ENCODE data around the gene GPC2. TPM values are rescaled to one million over a fixed set of nuclear protein-coding genes. Genes with fewer than 3 reads are reported as not detected.
"Not testable (repeated sequence)": the region's sequence is repeated elsewhere in the genome, so short reads cannot be mapped to it uniquely, and the experiment has no call there.

GPC2 gene
- total RNA-seq, 1 donor, result 2.3 TPM

- no peaks in the 10 kb centered on the region for H3K27me3 ChIP-seq (ENCODE audit: insufficient read depth, low read length)
- no peaks in the 10 kb centered on the region for H3K9me3 ChIP-seq (ENCODE audit: low read depth, low read length)
- H3K4me3 ChIP-seq (ENCODE audit: low read length), result no peak overlapping the region
- peaks cover 1% of the 10 kb centered on the region for H3K4me1 ChIP-seq (ENCODE audit: insufficient read depth, low read length)
Measured at GRCh38 chr7:100185726-100186125, 8.5 kb upstream of the GPC2 start.

DNA sequence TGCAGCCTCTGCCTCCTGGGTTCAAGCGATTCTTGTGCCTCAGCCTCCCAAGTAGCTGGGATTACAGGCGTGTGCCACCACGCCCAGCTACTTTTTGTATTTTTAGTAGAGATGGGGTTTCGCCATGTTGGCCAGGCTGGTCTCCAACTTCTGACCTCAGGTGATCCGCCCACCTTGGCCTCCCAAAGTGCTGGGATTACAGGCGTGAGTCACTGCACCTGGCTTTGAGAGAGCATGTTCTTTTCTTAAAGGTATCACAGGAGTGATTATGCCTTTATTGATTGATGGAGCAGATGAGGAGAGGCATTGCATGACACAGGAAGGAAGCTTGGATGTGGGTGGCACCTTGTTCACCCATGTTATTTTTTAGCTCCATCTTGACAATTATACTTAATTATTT lies 5.9 kb upstream of the GPC2 start:
- not testable (repeated sequence) for H3K27me3 ChIP-seq (ENCODE audit: insufficient read depth, low read length); H3K4me3 ChIP-seq (ENCODE audit: low read length); H3K9me3 ChIP-seq (ENCODE audit: low read depth, low read length)
- H3K4me1 ChIP-seq (ENCODE audit: insufficient read depth, low read length), result peaks cover 11% of the 10 kb centered on the region

GRCh38 chr7:100182616-100183015 lies 5.4 kb upstream of the GPC2 start:
- peaks cover 16% of the 10 kb centered on the region for H3K4me1 ChIP-seq (ENCODE audit: insufficient read depth, low read length)
- not testable (repeated sequence) for H3K27me3 ChIP-seq (ENCODE audit: insufficient read depth, low read length); H3K9me3 ChIP-seq (ENCODE audit: low read depth, low read length); H3K4me3 ChIP-seq (ENCODE audit: low read length)

- not testable (repeated sequence) for H3K27me3 ChIP-seq (ENCODE audit: insufficient read depth, low read length); H3K4me3 ChIP-seq (ENCODE audit: low read length); H3K9me3 ChIP-seq (ENCODE audit: low read depth, low read length)
- peaks cover 22% of the 10 kb centered on the region for H3K4me1 ChIP-seq (ENCODE audit: insufficient read depth, low read length)
Measured at GRCh38 chr7:100180084-100180483, 2.9 kb upstream of the GPC2 start.

- H3K4me3 ChIP-seq (ENCODE audit: low read length), result peak overlapping the region; percentile 53
- H3K4me1 ChIP-seq (ENCODE audit: insufficient read depth, low read length), result peaks cover 27% of the 10 kb centered on the region
- H3K9me3 ChIP-seq (ENCODE audit: low read depth, low read length), result no peaks in the 10 kb centered on the region
- peaks cover 5% of the 10 kb centered on the region for H3K27me3 ChIP-seq (ENCODE audit: insufficient read depth, low read length)
Measured at GRCh38 chr7:100176096-100177044, 811 bp downstream of the GPC2 start.

- peaks cover 30% of the 10 kb centered on the region for H3K4me1 ChIP-seq (ENCODE audit: insufficient read depth, low read length)
Measured at GRCh38 chr7:100175296-100175935, 1.8 kb downstream of the GPC2 start.

GRCh38 chr7:100174582-100174981 lies 2.6 kb downstream of the GPC2 start:
- Histone ChIP-seq H3K9me3 (ENCODE audit: low read depth, low read length) (no peaks in the 10 kb centered on the region), H3K4me3 (ENCODE audit: low read length) (no peak overlapping the region), H3K4me1 (ENCODE audit: insufficient read depth, low read length) (peaks cover 29% of the 10 kb centered on the region), H3K27me3 (ENCODE audit: insufficient read depth, low read length) (peaks cover 15% of the 10 kb centered on the region)

More at GRCh38 chr7:100175296-100175935, 1.8 kb downstream of the GPC2 start:
- peaks cover 12% of the 10 kb centered on the region for H3K27me3 ChIP-seq (ENCODE audit: insufficient read depth, low read length)
- H3K9me3 ChIP-seq (ENCODE audit: low read depth, low read length), result no peaks in the 10 kb centered on the region
- no peak overlapping the region for H3K4me3 ChIP-seq (ENCODE audit: low read length)

DNA sequence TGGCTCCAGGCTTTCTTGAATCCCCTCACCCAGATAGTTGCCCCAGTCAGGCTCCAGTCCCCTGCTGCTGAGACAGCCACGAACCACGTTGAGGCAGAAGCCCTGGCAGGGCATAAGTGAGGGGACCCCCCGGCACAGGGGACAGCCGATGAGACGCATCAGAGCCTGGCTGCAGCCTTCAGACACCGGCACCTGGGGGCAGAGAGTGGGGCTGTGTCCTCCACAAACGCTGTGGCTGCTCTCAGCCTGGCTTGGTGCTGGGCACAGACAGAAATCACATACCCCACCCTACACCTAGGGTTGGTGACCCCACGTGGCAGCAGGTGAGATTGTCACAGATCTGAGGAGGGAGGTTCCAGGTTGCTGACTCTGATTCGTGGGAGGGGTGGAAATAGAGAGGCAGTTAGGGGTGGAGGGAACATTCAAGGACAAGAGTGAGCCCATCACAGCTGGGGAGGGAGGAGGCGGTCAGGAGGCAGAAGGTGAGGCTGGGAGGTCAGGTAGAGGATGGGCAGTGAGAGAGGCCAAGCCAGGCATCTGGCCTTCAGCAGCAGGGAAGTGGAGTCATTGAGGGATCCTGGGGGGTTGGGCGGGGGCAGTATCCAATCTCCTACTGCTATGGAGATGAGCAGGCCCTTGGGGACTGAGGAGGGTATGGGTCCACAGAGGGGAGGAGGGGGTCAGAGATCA lies 3.2 kb downstream of the GPC2 start:
- Histone ChIP-seq H3K4me1 (ENCODE audit: insufficient read depth, low read length) (peaks cover 35% of the 10 kb centered on the region), H3K9me3 (ENCODE audit: low read depth, low read length) (no peaks in the 10 kb centered on the region), H3K27me3 (ENCODE audit: insufficient read depth, low read length) (peaks cover 15% of the 10 kb centered on the region), H3K4me3 (ENCODE audit: low read length) (no peak overlapping the region)

GRCh38 chr7:100171840-100172239 lies 5.3 kb downstream of the GPC2 start:
- Histone ChIP-seq H3K4me1 (ENCODE audit: insufficient read depth, low read length) (peaks cover 42% of the 10 kb centered on the region), H3K4me3 (ENCODE audit: low read length) (no peak overlapping the region), H3K27me3 (ENCODE audit: insufficient read depth, low read length) (peaks cover 34% of the 10 kb centered on the region), H3K9me3 (ENCODE audit: low read depth, low read length) (no peaks in the 10 kb centered on the region)

GRCh38 chr7:100171087-100171681 lies 6.0 kb downstream of the GPC2 start:
- Histone ChIP-seq H3K27me3 (ENCODE audit: insufficient read depth, low read length) (peaks cover 39% of the 10 kb centered on the region), H3K4me1 (ENCODE audit: insufficient read depth, low read length) (peaks cover 48% of the 10 kb centered on the region), H3K9me3 (ENCODE audit: low read depth, low read length) (no peaks in the 10 kb centered on the region), H3K4me3 (ENCODE audit: low read length) (peak overlapping the region; percentile 22)

- Histone ChIP-seq H3K27me3 (ENCODE audit: insufficient read depth, low read length) (peaks cover 39% of the 10 kb centered on the region), H3K9me3 (ENCODE audit: low read depth, low read length) (no peaks in the 10 kb centered on the region), H3K4me3 (ENCODE audit: low read length) (no peak overlapping the region), H3K4me1 (ENCODE audit: insufficient read depth, low read length) (peaks cover 51% of the 10 kb centered on the region)
Measured at GRCh38 chr7:100170101-100170897, 6.9 kb downstream of the GPC2 start.

DNA sequence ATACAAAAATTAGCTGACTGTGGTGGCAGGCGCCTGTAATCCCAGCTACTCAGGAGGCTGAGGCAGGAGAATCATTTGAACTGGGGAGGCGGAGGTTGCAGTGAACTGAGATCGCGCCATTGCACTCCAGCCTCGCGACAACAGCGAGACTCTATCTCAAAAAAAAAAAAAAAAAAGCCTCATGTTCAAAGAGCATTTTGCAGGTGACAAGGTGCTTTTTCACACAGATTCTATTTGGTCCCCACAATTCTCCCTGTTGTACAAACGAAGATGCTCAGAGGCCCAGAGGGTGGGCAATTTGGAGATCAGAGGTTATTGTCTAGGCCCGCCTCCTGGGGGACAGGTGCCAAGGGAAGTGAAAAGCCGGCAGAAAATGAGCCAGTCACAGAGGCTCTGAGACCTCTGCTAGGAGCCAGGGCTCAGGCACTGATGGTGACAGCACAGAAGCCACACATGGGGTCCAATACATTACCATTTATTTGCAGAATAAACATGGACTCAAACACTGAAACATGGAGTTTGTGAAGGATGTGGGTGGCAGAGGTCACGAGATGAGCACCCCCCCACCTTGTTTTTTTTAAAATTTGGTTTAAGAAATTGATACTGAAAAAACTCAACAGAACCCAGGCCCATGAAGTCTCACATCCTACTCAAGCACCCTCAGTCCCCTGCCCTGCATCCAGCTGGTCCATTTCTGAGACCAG lies 7.9 kb downstream of the GPC2 start:
- Histone ChIP-seq H3K27me3 (ENCODE audit: insufficient read depth, low read length) (peaks cover 39% of the 10 kb centered on the region), H3K4me1 (ENCODE audit: insufficient read depth, low read length) (peaks cover 52% of the 10 kb centered on the region)

GRCh38 chr7:100167912-100168323 lies 9.3 kb downstream of the GPC2 start:
- Histone ChIP-seq H3K27me3 (ENCODE audit: insufficient read depth, low read length) (peaks cover 39% of the 10 kb centered on the region), H3K4me3 (ENCODE audit: low read length) (peak overlapping the region; percentile 12), H3K4me1 (ENCODE audit: insufficient read depth, low read length) (peaks cover 66% of the 10 kb centered on the region), H3K9me3 (ENCODE audit: low read depth, low read length) (no peaks in the 10 kb centered on the region)

More for the DNA sequence above, 7.9 kb downstream of the GPC2 start:
- H3K9me3 ChIP-seq (ENCODE audit: low read depth, low read length), result no peaks in the 10 kb centered on the region
- H3K4me3 ChIP-seq (ENCODE audit: low read length), result no peak overlapping the region
